Measurements from ENCODE around the gene CRACR2B. TPM values are rescaled to one million over a fixed set of nuclear protein-coding genes. Genes with fewer than 3 reads are reported as not detected.

Gene CRACR2B
- total RNA-seq, 1 donor from 2014 or later: 8.0 TPM

- intact Hi-C loops (cut with micrococcal nuclease): no loop called here
These were observed 36.5 kb downstream of the CRACR2B start for GRCh38 chr11:863910-864827.

GRCh38 chr11:864898-865297, 37.2 kb downstream of the CRACR2B start:
- intact Hi-C loops (cut with micrococcal nuclease): no loop called here

DNA sequence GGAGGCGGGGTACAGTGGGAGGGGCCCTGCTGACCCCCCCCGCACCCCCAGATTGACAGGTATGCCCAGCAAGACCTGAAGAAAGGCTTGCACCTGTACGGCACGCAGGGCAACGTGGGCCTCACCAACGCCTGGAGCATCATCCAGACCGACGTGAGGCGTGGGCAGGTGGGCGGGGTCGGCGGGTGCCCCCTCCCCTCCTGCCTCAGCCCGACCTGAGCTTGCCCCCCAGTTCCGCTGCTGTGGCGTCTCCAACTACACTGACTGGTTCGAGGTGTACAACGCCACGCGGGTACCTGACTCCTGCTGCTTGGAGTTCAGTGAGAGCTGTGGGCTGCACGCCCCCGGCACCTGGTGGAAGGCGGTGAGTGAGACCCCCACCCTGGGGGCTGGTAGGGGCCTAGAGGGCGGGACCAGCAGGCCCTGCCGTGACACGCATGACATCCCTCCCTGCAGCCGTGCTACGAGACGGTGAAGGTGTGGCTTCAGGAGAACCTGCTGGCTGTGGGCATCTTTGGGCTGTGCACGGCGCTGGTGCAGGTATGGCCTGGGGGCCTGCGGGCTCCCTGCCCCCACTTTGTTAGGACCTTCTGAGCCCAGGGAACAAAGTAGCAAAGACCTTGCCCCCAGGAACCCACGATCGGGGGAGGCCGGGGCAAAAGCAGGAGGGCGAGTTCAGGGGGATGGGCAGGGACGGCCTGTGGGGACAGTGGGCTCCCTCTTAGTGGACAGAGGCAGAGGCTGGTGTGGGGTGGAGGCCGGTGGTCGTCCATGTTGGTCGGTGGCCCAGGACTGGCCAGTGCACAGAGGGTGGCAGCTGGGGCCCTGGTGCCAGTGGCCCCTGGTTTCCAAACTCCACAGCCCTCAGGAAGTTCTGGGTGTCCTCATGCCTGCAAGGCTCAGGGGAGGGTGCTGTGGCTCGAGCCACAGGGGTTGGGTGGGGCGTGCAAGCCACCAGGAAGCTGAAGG, 38.0 kb downstream of the CRACR2B start:
- intact Hi-C loops (cut with micrococcal nuclease): no loop called here

GRCh38 chr11:866481-866880, 38.8 kb downstream of the CRACR2B start:
- intact Hi-C loops (cut with micrococcal nuclease): no loop called here

DNA sequence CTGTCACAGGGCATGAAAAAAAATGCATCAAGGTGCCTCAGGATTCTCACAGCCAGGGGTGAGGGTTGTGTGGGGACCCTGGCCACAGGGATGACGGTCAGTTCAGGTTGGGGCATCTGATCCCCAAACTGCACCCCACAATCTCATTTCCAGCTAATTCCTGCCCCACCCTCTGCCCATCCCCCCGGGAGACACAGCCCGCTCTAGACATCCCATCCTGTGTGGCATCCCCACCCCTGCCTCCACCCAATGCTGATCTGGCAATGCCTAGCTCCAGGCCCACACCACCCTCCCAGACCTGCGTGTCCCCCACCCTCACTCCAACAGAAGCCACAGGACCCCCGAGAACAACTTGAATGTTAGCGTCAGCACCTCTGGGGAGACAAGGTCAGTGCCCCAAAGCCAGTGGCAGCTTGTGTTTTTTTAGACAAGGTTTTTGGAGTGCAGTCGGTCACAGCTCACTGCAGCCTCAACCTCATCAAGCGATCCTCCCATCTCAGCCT, 40.2 kb downstream of the CRACR2B start:
- intact Hi-C loops (cut with micrococcal nuclease): no loop called here

- intact Hi-C loops (cut with micrococcal nuclease): no loop called here
These were observed 40.7 kb downstream of the CRACR2B start for GRCh38 chr11:868394-868793.

DNA sequence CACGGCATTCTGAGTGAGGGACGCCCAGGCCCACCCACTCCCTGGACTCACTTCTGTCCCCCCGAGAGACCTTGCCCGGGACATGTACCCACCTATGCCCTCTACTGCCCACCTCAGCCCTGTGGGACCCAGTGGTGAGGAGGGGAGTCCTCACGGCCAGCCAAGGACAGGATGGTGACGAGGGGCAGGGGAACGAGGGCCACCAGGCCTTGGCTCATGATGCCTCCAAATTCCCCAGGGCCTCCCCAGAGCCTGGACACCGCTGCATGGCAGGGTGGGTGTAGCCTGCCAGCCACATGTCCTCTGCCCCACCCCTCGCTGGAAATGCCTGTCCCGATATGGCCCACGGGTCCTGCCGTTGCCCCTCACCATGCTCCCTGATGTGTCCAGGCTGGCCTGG, 41.1 kb downstream of the CRACR2B start:
- intact Hi-C loops (cut with micrococcal nuclease): no loop called here

GRCh38 chr11:869399-870126, 41.8 kb downstream of the CRACR2B start:
- intact Hi-C loops (cut with micrococcal nuclease): no loop called here

- intact Hi-C loops (cut with micrococcal nuclease): no loop called here
These were observed 42.4 kb downstream of the CRACR2B start for GRCh38 chr11:870127-870413.

DNA sequence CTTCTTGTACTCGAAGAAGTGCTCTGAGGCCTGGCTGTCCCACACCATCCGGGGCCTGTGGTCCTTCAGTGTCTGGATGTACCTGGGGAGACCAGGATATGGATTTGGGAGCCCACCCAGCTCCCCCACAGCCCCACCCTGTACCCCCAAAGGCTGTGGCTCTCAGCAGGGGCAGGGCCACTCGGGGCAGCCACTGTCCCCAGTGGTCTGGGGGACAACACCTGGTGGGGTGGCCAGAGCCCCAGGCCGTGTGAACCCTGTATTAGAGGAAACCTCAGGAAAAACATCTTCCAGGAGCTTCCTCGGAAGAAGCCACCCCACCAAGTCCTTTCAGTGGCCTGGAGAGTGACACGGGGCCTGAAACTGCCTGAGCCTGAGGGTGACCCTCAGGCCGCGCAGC, 42.7 kb downstream of the CRACR2B start:
- intact Hi-C loops (cut with micrococcal nuclease): no loop called here

- intact Hi-C loops (cut with micrococcal nuclease): no loop called here
These were observed 43.8 kb downstream of the CRACR2B start for GRCh38 chr11:871472-871871.

DNA sequence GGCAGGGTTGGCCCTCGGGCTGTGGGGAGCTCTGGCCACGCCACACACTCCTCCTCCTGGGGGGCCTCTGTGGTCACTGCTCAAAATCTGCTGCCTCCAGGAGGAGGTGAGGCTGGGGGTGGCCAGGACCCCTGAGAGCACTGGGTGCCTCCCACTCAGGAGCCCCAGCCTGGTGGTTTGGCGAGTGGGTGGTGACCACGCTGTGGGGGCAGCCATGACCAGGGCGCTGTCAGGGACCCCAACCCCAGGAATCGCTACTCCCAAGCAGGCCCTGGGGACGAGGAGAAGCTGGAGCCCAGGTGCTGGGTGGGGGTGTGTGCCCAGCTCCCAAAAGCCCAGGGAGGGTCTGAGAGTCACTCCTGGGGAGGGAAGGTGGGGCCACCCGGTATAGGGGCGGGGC, 45.1 kb downstream of the CRACR2B start:
- intact Hi-C loops (cut with micrococcal nuclease): no loop called here

- intact Hi-C loops (cut with micrococcal nuclease): no loop called here
These were observed 46.0 kb downstream of the CRACR2B start for GRCh38 chr11:873706-874105.

GRCh38 chr11:875203-875602, 47.5 kb downstream of the CRACR2B start:
- intact Hi-C loops (cut with micrococcal nuclease): no loop called here

- intact Hi-C loops (cut with micrococcal nuclease): no loop called here
These were observed 48.1 kb downstream of the CRACR2B start for GRCh38 chr11:875769-876301.

- intact Hi-C loops (cut with micrococcal nuclease): no loop called here
These were observed 48.8 kb downstream of the CRACR2B start for GRCh38 chr11:876545-876944.

DNA sequence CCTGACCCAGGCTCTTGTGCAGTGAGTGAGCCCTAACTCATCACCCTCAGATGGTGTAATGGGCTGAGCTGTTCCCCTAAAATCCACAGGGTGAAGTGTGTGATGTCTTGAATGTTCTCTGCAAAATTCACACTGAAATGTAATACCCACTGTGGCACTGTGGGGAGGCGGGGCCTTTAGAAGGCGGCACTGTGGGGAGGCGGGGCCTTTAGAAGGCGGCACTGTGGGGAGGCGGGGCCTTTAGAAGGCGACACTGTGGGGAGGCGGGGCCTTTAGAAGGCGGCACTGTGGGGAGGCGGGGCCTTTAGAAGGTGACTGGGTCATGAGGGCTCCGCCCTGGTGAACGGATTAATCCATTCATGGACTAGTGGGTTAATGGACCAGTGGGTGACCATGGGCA, 49.8 kb downstream of the CRACR2B start:
- intact Hi-C loops (cut with micrococcal nuclease): no loop called here

DNA sequence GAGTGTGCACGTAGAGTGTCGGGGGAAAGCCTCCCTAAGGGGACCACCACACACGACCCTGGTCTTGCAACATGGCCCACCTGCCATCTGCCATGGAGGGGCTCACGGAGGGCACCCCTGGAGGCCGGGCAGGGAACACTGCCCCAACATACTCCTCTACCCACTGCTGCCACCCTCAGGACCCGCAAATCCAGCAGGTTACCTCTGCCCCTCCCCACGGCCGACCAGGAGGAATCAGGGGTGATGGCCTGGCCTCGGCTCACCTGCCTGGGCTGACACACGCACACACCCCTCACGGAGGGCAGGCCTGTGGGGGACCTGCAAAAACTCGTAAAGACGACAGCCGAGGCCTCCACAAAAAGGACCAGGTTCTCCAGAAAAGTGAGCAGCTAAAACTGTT, 52.7 kb downstream of the CRACR2B start:
- intact Hi-C loops (cut with micrococcal nuclease): no loop called here
